Endothelial cell of umbilical vein (primary cell): ENCODE measurements around the gene CTDSPL. TPM values are rescaled to one million over a fixed set of nuclear protein-coding genes. Genes with fewer than 3 reads are reported as not detected.

Source experiments
- BruUV-seq: library from RNA; stranded (reverse); fragments of 400-500 nt; replicated peaks from 2 replicates; lab custom pipeline; 2021; lab: Mats Ljungman, UMichigan
- CTCF ChIA-PET: fragments of 300-600, 350-600 bp; sonication (Branson Sonifier 250); formaldehyde crosslinking; loops from one replicate; lab custom pipeline; 2021; ENCODE audit warnings: antibody characterized with exemption, inconsistent platforms; lab: Charles Lee
- POLR2A ChIA-PET: fragments of 300-600, 350-600 bp; sonication (Branson Sonifier 250); formaldehyde crosslinking; loops from one replicate; lab custom pipeline; 2021; ENCODE audit warnings: antibody characterized with exemption, inconsistent platforms; lab: Charles Lee
- DNase-seq: peaks from one replicate; pipeline ENCODE4 v3.0.0-alpha.2; 2011; ENCODE audit warnings: low read depth, low spot score
- FAIRE-seq: peaks from 2 replicates; lab custom pipeline; 2011; peaks lifted over from hg19 to GRCh38; lab: Jason Lieb, UNC
- H2AFZ ChIP-seq: 2 replicates; pipeline ENCODE4 v1.6.0; 2012; ENCODE audit warnings: low read depth, low read length, control low read depth, inconsistent platforms
- H3K27ac ChIP-seq: 2 replicates; pipeline ENCODE4 v1.5.1; 2011; ENCODE audit warnings: low read depth, mild to moderate bottlenecking, control low read depth, low read length, moderate library complexity; ENCODE audit not compliant: insufficient read depth
- H3K27me3 ChIP-seq, 2 experiments: 2 replicates each; pipeline versions ENCODE4 v1.6.0 to v1.6.1; 2011; ENCODE audit warnings: low read length in 2 of 2, mixed read lengths in 1 of 2; ENCODE audit not compliant: control insufficient read depth in 2 of 2, insufficient read depth in 2 of 2
- H3K36me3 ChIP-seq, 2 experiments: 2 replicates in 1 of 2; 3 replicates in 1 of 2; pipeline ENCODE4 v1.5.1; 2011; ENCODE audit warnings: low read length in 2 of 2, mild to moderate bottlenecking in 1 of 2, moderate library complexity in 1 of 2; ENCODE audit not compliant: control insufficient read depth in 2 of 2, insufficient read depth in 2 of 2; ENCODE audit errors: extremely low read depth in 1 of 2
- H3K4me1 ChIP-seq: 3 replicates; pipeline ENCODE4 v1.5.1; 2011; ENCODE audit warnings: mild to moderate bottlenecking, low read length; ENCODE audit not compliant: control insufficient read depth, insufficient read depth; ENCODE audit errors: extremely low read depth
- H3K4me2 ChIP-seq: 2 replicates; pipeline ENCODE4 v1.6.1; 2011; ENCODE audit warnings: low read length, control low read depth, mixed read lengths; ENCODE audit not compliant: insufficient read depth
- H3K4me3 ChIP-seq, 3 experiments: fragments of 200-600 bp in 1 of 3; sonication (generic), shearing (Covaris generic) in 1 of 3; replicated peaks in 1 of 3; 2 replicates each; pipeline ENCODE4 v1.5.1; 2011 to 2016; ENCODE audit warnings: control low read depth in 3 of 3, low read length in 3 of 3, mild to moderate bottlenecking in 2 of 3, inconsistent platforms in 1 of 3, low read depth in 1 of 3, moderate library complexity in 1 of 3; ENCODE audit not compliant: insufficient read depth in 1 of 3
- H3K79me2 ChIP-seq: 2 replicates; pipeline ENCODE4 v1.6.0; 2012; ENCODE audit warnings: low read length, inconsistent platforms; ENCODE audit not compliant: control insufficient read depth, insufficient read depth
- H3K9ac ChIP-seq: replicated peaks from 2 replicates; pipeline ENCODE3; 2011; ENCODE audit warnings: low read length, control low read depth; ENCODE audit not compliant: insufficient read depth; ENCODE audit errors: extremely low read depth
- H3K9me1 ChIP-seq: replicated peaks from 3 replicates; pipeline ENCODE4 v1.6.0; 2011; ENCODE audit warnings: mild to moderate bottlenecking, low read length; ENCODE audit not compliant: control insufficient read depth, insufficient read depth; ENCODE audit errors: extremely low read depth
- H3K9me3 ChIP-seq: replicated peaks from 2 replicates; pipeline ENCODE4 v1.5.1; 2012; ENCODE audit warnings: low read length, inconsistent platforms; ENCODE audit not compliant: control insufficient read depth, insufficient read depth
- H4K20me1 ChIP-seq: replicated peaks from 2 replicates; pipeline ENCODE3; 2011; ENCODE audit warnings: mild to moderate bottlenecking, low read length; ENCODE audit not compliant: control insufficient read depth, insufficient read depth; ENCODE audit errors: extremely low read depth
- EZH2 ChIP-seq: IDR thresholded peaks from 2 replicates; pipeline ENCODE4 v1.6.1; 2012; ENCODE audit warnings: borderline replicate concordance, low read depth, mild to moderate bottlenecking, moderate library complexity, low read length, inconsistent platforms; ENCODE audit not compliant: severe bottlenecking
- FOS ChIP-seq: IDR thresholded peaks from 2 replicates; pipeline ENCODE4 v1.6.1; 2011; ENCODE audit warnings: mild to moderate bottlenecking, low read length, moderate library complexity, borderline replicate concordance; ENCODE audit not compliant: insufficient read depth
- JUN ChIP-seq: IDR thresholded peaks from 2 replicates; pipeline ENCODE4 v1.6.1; 2011; ENCODE audit warnings: borderline replicate concordance, low read depth; ENCODE audit not compliant: insufficient read length, insufficient read depth
- MYC ChIP-seq: IDR thresholded peaks from one replicate; pipeline ENCODE4 v1.6.1; 2011; ENCODE audit warnings: mild to moderate bottlenecking, low read depth, low read length
- POLR2AphosphoS5 ChIP-seq: IDR thresholded peaks from 2 replicates; pipeline ENCODE4 v1.6.1; 2012; ENCODE audit warnings: low read depth, mild to moderate bottlenecking, control low read depth, low read length, moderate library complexity; ENCODE audit not compliant: insufficient read depth
- dilution Hi-C: fragments of 300-500 bp; cut with MboI; formaldehyde crosslinking; loops from one replicate; pipeline ENCODE4 v1.15.0; 2019; ENCODE audit warnings: low sequenced_read_pairs; ENCODE audit not compliant: extremely low pct_ligation_motif_present
- intact Hi-C: fragments of 100-400 bp; cut with micrococcal nuclease; formaldehyde crosslinking; loops from one replicate; pipeline ENCODE4 v1.10.0; 2022
- polyA plus RNA-seq, 4 experiments: library from polyadenylated mRNA; depleted of rRNA in 3 of 4; stranded (reverse) in 3 of 4; unstranded in 1 of 4; fragments of >200 nt; gene quantifications; 2 replicates each; pipeline versions ENCODE4 v1.2.1 to v1.2.3, GENCODE V29; 2011 to 2012; ENCODE audit warnings: missing spikeins in 1 of 4
- total RNA-seq: library from RNA; stranded (reverse); gene quantifications from 2 replicates; pipeline ENCODE4 v1.2.3, GENCODE V29; 2021

Gene CTDSPL
- total and polyA plus RNA-seq, 2 donors (not counting 3 experiments of a cell fraction or from before 2014, with no cell fraction given), result 30.1 to 43.2 TPM

DNA sequence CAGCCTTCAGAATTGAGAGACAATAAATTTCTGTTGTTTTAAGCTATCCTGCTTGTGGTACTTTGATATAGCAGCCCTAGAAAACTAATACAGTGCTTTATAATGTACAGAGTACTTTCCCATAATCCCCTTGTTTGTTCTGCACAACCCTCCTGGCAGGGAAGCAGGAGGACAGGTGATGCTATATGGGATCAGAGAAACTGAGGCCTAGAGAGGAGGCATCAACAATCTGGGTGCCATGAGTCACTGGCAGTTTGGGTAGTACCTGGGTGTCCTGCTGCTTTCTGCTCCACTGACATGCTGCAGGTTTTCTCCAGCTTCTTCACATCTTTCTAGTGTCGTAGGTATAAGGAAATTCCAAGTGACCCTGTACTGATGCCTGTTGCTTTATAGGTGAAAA, 55.0 kb downstream of the CTDSPL start:
- Histone ChIP-seq H3K4me1 (no peaks in the 10 kb centered on the region), H3K9me1 (no peaks in the 10 kb centered on the region), H3K4me2 (no peak overlapping the region), H3K27ac (no peak overlapping the region), H3K9ac (no peak overlapping the region), H2AFZ (no peak overlapping the region), H3K27me3 (no peaks in the 10 kb centered on the region), H3K36me3 (peaks cover 0 to 3% of the 10 kb centered on the region in 2 experiments), H3K79me2 (no peaks in the 10 kb centered on the region), H3K9me3 (no peaks in the 10 kb centered on the region), H3K4me3 (no peak overlapping the region), H4K20me1 (no peaks in the 10 kb centered on the region)
- ChIA-PET CTCF (interaction anchor here (1.2 kb wide), 1 partner anchor 61 kb away, joined by 3 read pairs; no protein-coding TSS in a partner anchor), POLR2A (no interaction called here)
- intact Hi-C loops, result no loop called here
- TF ChIP-seq JUN, result no peak
- TF ChIP-seq EZH2, result no peak
- BruUV-seq, result no TSS peak
- dilution Hi-C loops, result no loop called here
- DNase-seq, result no peak
- FAIRE-seq, result no peak

GRCh38 chr3:37918627-37919026, 56.9 kb downstream of the CTDSPL start:
- H3K9me1 ChIP-seq, result no peaks in the 10 kb centered on the region
- H3K9me3 ChIP-seq, result no peaks in the 10 kb centered on the region
- no peaks in the 10 kb centered on the region for H4K20me1 ChIP-seq
- H3K4me3 ChIP-seq, result no peak overlapping the region
- no peak for TF ChIP-seq MYC
- TF ChIP-seq FOS, result no peak
- no peak for TF ChIP-seq POLR2AphosphoS5
- no peak overlapping the region for H3K27ac ChIP-seq
- H3K9ac ChIP-seq, result no peak overlapping the region
- dilution Hi-C loops (no loop called here), intact Hi-C loops (no loop called here)
- no peaks in the 10 kb centered on the region for H3K79me2 ChIP-seq
- CTCF ChIA-PET, result interaction anchor here (1.2 kb wide), 1 partner anchor 49 kb away, joined by 4 read pairs; no protein-coding TSS in a partner anchor
- no TSS peak for BruUV-seq
- POLR2A ChIA-PET, result no interaction called here
- H3K36me3 ChIP-seq, result peaks cover 0 to 3% of the 10 kb centered on the region in 2 experiments
- no peaks in the 10 kb centered on the region for H3K27me3 ChIP-seq
- no peak for FAIRE-seq
- no peak for DNase-seq
- no peak overlapping the region for H2AFZ ChIP-seq
- peaks cover 2% of the 10 kb centered on the region for H3K4me1 ChIP-seq
- no peak overlapping the region for H3K4me2 ChIP-seq
